Upper lobe of right lung (tissue), 1 donor: ENCODE data around the gene CPSF6. TPM values are rescaled to one million over a fixed set of nuclear protein-coding genes. Genes with fewer than 3 reads are reported as not detected.
"Not testable (repeated sequence)": the region's sequence is repeated elsewhere in the genome, so short reads cannot be mapped to it uniquely, and the experiment has no call there.

Experiments used
- ATAC-seq: fragments of 200-7000 bp; cut with Tn5 transposase; one replicate; pipeline ENCODE4 v1.9.1; 2020; ENCODE audit warnings: mild to moderate bottlenecking, moderate library complexity
- DNase-seq: peaks from one replicate; pipeline ENCODE4 v3.0.0-alpha.2; 2020
- H3K27ac ChIP-seq: fragments of 200-600 bp; one replicate; pipeline ENCODE4 v1.8.0; 2022
- H3K27me3 ChIP-seq: fragments of 200-600 bp; one replicate; pipeline ENCODE4 v1.8.0; 2022; ENCODE audit warnings: mild to moderate bottlenecking
- H3K36me3 ChIP-seq: fragments of 200-600 bp; one replicate; pipeline ENCODE4 v1.8.0; 2022
- H3K4me1 ChIP-seq: fragments of 200-600 bp; one replicate; pipeline ENCODE4 v1.8.0; 2022
- H3K4me3 ChIP-seq: fragments of 200-600 bp; one replicate; pipeline ENCODE4 v1.8.0; 2022; ENCODE audit warnings: mild to moderate bottlenecking
- H3K9me3 ChIP-seq: fragments of 200-600 bp; one replicate; pipeline ENCODE4 v1.8.0; 2022
- intact Hi-C: fragments of 100-400 bp; cut with DNase I; formaldehyde crosslinking; loops from one replicate; pipeline ENCODE4 v1.11.0; 2022
- total RNA-seq: library from RNA; stranded (reverse); fragmentation: NEBNext Ultra II Directional; extraction: Animal tissue kit (Norgen Biotek cat#: 25700); gene quantifications from one replicate; pipeline ENCODE4 v1.2.1, GENCODE V29; 2021
- TF ChIP-seq, protein P1 (sequence below): fragments of 200-600 bp; IDR thresholded peaks from one replicate; pipeline ENCODE4 v1.8.0; 2022; ENCODE audit warnings: antibody characterized with exemption
- donor health status: DM: no; HTN: yes; CAD: no; lungs with severe emphysema.

CPSF6 gene
- total RNA-seq, 1 donor from 2014 or later = 53.4 TPM

DNA sequence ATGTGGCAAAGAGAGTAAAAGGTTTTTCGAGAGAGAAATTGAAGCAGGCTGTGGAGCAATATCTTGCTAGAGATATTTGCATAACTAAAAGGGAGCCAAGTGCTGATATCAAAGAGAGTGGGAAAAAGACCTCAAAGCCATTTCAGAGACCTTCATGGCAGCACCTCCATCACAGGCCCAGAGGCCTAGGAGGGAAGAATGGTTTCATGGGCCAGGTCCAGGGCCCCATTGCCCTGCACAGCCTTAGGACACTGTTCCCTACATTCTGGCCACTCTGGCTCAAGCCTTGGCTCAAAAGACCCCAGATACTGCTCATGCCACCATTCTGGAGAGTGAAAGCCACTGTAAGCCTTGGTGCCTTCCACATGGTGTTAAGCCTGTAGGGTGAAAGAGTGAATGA lies 58.8 kb downstream of the CPSF6 start:
- Histone ChIP-seq H3K4me1 (no peaks in the 10 kb centered on the region), H3K27ac (no peak overlapping the region), H3K27me3 (no peaks in the 10 kb centered on the region), H3K36me3 (no peaks in the 10 kb centered on the region), H3K4me3 (no peak overlapping the region), H3K9me3 (no peaks in the 10 kb centered on the region)
- ATAC-seq (no peak), DNase-seq (no peak)
- TF ChIP-seq, protein P1, sequence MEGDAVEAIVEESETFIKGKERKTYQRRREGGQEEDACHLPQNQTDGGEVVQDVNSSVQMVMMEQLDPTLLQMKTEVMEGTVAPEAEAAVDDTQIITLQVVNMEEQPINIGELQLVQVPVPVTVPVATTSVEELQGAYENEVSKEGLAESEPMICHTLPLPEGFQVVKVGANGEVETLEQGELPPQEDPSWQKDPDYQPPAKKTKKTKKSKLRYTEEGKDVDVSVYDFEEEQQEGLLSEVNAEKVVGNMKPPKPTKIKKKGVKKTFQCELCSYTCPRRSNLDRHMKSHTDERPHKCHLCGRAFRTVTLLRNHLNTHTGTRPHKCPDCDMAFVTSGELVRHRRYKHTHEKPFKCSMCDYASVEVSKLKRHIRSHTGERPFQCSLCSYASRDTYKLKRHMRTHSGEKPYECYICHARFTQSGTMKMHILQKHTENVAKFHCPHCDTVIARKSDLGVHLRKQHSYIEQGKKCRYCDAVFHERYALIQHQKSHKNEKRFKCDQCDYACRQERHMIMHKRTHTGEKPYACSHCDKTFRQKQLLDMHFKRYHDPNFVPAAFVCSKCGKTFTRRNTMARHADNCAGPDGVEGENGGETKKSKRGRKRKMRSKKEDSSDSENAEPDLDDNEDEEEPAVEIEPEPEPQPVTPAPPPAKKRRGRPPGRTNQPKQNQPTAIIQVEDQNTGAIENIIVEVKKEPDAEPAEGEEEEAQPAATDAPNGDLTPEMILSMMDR = no peak
- intact Hi-C loops = no loop called here

DNA sequence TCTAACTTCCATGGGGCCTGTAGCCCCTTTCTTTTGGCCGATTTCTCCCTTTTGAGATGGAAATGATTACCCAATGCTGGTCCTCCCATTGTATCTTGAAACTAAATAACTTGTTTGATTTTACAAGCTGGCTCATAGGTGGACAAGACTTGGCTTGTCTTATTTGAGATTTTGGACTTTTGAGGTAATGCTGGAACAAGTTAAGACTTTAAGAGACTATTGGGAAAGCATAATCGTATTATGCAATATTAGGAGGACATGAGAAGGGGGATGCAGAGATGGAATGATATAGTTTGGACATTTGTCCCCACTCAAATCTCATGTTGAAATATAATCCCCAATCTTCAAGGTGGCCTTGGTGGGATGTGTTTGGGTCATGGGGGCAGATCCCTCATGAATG lies 59.6 kb downstream of the CPSF6 start:
- Histone ChIP-seq H3K9me3 (peaks cover under 1% of the 10 kb centered on the region), H3K27ac (no peak overlapping the region), H3K4me3 (no peak overlapping the region), H3K27me3 (no peaks in the 10 kb centered on the region), H3K36me3 (no peaks in the 10 kb centered on the region), H3K4me1 (no peaks in the 10 kb centered on the region)
- no peak for ATAC-seq
- TF ChIP-seq, protein P1 = no peak
- DNase-seq = no peak
- intact Hi-C loops = no loop called here

DNA sequence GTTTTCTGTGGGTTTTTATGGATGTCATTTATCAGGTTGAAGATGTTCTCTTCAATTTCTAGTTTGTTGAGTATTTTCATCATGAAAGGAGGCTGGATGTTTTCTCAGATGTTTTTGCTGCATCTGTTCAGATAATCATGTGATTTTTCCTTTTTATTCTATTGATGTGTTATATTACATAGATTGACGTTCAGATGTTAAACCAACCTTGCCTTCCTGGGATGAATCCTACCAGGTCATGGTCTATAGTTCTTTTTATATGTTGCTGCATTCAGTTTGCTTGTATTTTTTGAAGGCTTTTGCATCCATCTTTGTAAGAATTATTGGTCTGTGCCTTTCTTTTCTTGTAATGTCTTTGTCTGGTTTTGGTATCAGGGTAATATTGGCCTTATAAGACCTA lies 64.9 kb downstream of the CPSF6 start:
- no peak for DNase-seq
- no peak overlapping the region for H3K27ac ChIP-seq

DNA sequence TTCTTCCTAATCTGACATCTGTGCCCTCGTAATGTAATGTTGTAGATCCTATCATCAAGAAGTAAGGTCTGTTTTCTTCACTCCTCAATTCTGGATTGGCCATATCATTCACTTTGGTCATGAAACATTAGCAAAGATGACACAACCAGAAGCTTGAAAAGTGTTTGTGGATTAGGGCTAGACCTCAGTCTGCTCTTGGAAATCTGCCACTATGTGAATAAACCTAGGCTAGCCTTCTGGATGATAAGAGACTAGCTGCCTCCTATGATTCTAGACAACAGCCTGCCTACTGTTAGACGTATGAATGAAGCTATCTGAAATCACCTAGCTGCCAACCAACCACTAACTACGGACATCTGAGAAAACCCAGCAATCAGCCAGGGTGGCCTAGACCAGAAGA lies 70.1 kb downstream of the CPSF6 start:
- no peak overlapping the region for H3K4me3 ChIP-seq
- no peaks in the 10 kb centered on the region for H3K27me3 ChIP-seq
- intact Hi-C loops = no loop called here
- H3K27ac ChIP-seq = no peak overlapping the region
- TF ChIP-seq, protein P1 = no peak
- H3K9me3 ChIP-seq = peaks cover 1% of the 10 kb centered on the region
- no peaks in the 10 kb centered on the region for H3K4me1 ChIP-seq
- ATAC-seq (no peak), DNase-seq (no peak)
- H3K36me3 ChIP-seq = no peaks in the 10 kb centered on the region

More for the DNA sequence above, 64.9 kb downstream of the CPSF6 start:
- peaks cover 7% of the 10 kb centered on the region for H3K9me3 ChIP-seq
- no peaks in the 10 kb centered on the region for H3K27me3 ChIP-seq
- H3K4me1 ChIP-seq = no peaks in the 10 kb centered on the region
- no peaks in the 10 kb centered on the region for H3K36me3 ChIP-seq
- TF ChIP-seq, protein P1 = no peak
- H3K4me3 ChIP-seq = no peak overlapping the region
- intact Hi-C loops = no loop called here
- ATAC-seq = no peak

DNA sequence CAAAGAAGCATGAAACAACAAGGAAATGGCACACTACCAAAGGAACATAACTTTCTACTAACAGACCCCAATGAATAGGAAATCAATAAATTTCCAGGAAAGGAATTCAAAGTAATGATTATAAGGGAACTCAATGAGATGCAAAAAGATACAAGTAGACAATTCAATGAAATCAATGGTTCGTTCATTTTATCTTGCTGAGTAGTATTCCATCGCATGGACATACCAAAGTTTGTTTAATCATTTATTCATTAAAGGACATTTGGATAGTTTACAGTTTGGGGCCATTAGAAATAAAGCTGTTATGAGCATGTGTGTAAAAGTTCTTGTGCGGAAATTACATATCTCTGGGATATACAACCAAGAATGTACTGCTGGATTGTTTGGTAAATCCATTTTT lies 73.8 kb downstream of the CPSF6 start:
- TF ChIP-seq, protein P1 = no peak
- Histone ChIP-seq H3K27ac (no peak overlapping the region), H3K4me3 (no peak overlapping the region), H3K9me3 (no peaks in the 10 kb centered on the region), H3K36me3 (no peaks in the 10 kb centered on the region), H3K27me3 (no peaks in the 10 kb centered on the region), H3K4me1 (no peaks in the 10 kb centered on the region)
- DNase-seq (no peak), ATAC-seq (no peak)
- intact Hi-C loops = no loop called here

DNA sequence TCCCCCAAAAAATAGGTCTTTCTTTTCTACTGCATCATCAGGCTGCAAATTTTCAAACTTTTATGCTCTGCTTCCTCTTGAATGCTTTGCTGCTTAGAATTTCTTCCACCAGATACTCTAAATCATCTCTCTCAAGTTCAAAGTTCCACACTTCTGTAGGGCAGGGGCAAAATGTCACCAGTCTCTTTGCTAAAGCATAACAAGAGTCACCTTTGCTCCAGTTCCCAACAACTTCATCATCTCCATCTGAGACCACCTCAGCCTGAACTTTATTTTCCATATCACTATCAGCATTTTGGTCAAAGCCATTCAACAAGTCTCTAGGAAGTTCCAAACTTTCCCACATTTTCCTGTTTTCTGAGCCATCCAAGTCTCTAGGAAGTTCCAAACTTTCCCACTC lies 77.4 kb downstream of the CPSF6 start:
- ATAC-seq, intact Hi-C loops: not testable (repeated sequence)

DNA sequence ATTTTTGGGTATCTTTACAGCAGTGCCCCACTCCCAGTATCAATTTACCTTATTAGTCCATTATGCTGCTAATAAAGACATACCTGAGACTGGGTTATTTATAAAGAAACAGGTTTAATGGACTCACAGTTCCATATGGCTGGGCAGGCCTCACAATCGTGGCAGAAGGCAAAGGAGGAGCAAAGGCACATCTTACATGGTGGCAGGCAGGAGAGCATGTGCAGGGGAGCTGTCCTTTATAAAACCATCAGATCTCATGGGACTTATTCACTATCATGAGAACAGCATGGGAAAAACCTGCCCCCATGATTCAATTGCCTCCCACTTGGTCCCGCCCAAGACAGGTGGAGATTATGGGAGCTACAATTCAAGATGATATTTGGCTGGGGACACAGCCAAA lies 77.9 kb downstream of the CPSF6 start:
- H3K9me3 ChIP-seq, H3K36me3 ChIP-seq, H3K4me1 ChIP-seq, H3K27ac ChIP-seq, ATAC-seq, DNase-seq, H3K27me3 ChIP-seq, H3K4me3 ChIP-seq, intact Hi-C loops: not testable (repeated sequence)

More for the DNA sequence above, 77.4 kb downstream of the CPSF6 start:
- DNase-seq, H3K9me3 ChIP-seq, H3K4me1 ChIP-seq, H3K27ac ChIP-seq, H3K36me3 ChIP-seq, H3K27me3 ChIP-seq, H3K4me3 ChIP-seq: not testable (repeated sequence)
